Measurements from ENCODE around the gene TNFRSF1A.
A peak's percentile ranks its signal among the peaks of the same experiment; 100 is the strongest.

GRCh38 chr12:6333029-6333428 is 8.8 kb downstream of the TNFRSF1A start:
- TF ChIP-seq CTCF (IDR thresholded peaks at IDR 0.05 in 8 of 11, conservative IDR thresholded peaks at IDR 0.05 in 3 of 11): peak in 1 of 11 experiments; percentile 35
- no peak for TF ChIP-seq POLR2A (IDR thresholded peaks at IDR 0.05)

Measured in spleen (tissue), 7 donors.